GM10266 (cell line): Measurements from ENCODE around the gene EVPL.

ENCODE experiments used
- DNase-seq: peaks from one replicate; pipeline ENCODE4 v3.0.0; 2012; ENCODE audit errors: extremely low spot score
- CTCF ChIP-seq: IDR thresholded peaks from 2 replicates; pipeline ENCODE4 v1.5.1; 2012; ENCODE audit warnings: mild to moderate bottlenecking, low read depth; ENCODE audit not compliant: control insufficient read depth, insufficient read depth; ENCODE audit errors: missing control alignments

EVPL gene

DNA sequence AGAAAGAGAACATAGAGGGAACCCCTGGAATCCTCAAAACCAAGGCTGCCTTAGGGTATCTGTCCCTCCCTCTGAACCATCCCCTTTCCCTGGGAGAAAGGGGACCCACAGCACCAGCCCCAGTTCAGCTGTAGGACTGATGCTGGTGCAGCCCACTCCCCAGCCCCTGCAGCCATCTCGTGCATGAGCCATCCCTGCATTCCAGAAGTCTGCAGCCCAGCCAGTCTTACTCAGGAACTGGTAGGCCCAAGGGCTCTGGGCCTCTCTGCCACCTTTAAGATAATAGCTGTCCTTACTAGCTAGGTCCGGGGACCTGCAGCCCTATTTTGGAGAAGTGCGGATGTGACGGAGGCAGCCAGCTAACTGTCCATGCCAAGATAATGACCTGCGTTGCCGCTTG lies 6.0 kb upstream of the EVPL start:
- no peak for TF ChIP-seq CTCF
- DNase-seq, result no peak

DNA sequence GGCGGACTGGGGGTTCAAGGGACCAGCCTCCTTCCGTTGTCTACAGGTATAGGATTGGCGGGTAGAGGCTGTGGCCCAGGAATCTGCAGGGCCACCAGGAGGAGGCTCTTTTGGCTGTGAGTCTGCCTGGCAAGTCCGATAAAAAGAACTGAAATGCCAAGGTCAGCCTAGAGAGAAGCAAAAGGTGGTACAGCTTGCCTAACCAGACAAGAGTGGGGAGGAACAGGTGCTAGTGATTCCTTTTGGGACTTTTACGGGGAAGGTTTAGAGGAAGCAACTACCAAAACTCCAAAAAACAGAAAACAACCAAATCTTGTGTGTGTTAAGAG lies 5.6 kb upstream of the EVPL start:
- TF ChIP-seq CTCF, result no peak

GRCh38 chr17:76032073-76032779 lies 5.1 kb upstream of the EVPL start:
- TF ChIP-seq CTCF, result no peak
- DNase-seq, result no peak

More for the DNA sequence above, 5.6 kb upstream of the EVPL start:
- DNase-seq, result no peak

DNA sequence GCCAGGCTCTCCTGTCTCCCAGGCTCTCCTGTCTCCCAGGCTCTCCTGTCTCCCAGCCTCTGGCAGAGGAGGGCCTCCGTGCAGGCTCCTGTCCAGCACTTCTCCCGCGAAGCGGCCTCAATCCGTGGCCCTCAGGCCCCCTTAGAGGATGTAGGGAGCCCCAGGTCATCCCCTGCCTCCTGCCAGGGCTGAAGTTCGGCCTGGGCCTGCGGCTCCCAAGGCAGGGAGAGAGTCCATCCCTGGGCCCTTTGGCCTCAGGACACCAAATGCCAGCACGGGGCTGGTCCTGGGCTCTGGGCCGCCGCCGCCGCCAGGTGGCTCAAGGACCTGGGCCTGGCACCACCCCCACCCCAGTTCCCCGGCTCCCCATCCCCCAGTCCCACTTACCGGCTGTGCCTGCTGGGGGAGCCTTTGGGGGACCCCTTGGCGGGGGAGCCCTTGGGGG lies 370 bp downstream of the EVPL start:
- DNase-seq, result no peak
- TF ChIP-seq CTCF, result no peak

DNA sequence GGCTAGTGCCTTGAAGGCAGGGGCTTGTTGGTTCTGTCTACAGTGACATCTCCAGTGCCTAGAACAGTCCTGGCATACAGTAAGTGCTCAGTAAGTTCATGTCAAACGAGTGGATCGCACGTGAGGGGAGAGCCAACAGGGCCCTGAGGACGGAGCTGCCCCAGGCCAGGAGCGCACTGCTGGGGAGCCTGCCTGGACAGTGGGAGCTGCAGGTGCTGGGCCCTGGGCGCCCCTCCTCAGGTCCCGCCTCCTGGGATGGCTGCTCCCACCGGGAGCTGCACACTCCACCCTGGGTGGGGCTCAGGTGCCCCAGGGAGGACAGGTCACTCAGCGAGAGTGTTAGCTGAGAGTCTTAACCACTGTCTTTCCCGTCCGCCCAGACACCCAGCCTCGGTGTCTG lies 1.8 kb downstream of the EVPL start:
- TF ChIP-seq CTCF, result no peak
- DNase-seq, result no peak

DNA sequence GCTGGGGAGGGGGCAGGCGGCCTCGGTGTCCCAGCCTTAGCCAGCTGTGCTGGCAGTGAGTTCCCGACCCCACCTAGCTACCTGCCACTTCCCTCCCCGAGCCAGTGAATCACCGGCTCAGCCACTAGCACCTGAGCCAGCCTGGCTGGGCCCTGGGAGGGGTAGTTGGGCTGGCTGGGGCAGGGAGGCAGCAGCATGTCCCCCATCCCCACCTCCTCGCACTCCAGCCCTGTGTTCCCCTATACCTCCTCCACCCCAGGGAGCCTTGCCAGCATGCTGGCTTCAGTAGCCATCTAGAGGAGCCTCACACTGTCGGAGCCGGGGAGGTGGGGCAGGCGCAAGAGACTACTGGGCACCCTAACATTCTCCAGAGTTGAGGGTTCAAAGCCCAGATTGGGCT lies 2.8 kb downstream of the EVPL start:
- no peak for TF ChIP-seq CTCF
- no peak for DNase-seq

DNA sequence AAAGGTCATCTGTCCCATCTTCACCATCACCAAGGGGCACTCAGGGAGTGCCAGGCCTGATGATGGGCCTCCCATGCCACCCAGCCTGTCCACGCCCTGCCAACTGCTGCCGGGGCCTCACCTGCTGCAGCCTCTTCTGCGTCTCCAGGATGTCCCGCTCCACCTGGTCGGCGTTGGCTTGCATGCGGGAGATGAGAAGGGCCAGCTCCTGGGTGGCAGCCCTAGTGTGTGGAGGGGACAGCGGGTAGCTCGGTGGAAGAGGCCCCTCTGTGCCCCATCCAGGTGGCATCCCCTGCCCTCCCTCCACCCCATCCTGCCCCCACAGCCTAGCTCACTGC lies 3.2 kb downstream of the EVPL start:
- TF ChIP-seq CTCF, result no peak

More for the DNA sequence above, 3.2 kb downstream of the EVPL start:
- DNase-seq, result no peak
